Stimulated activated naive CD4-positive, alpha-beta T cell (primary cell): ENCODE measurements around the gene POLR2E.

Experiments used
- DNase-seq, 6 experiments: peaks; one replicate each; lab custom pipeline; 2025; lab: John Stamatoyannopoulos, UW

Gene POLR2E

DNA sequence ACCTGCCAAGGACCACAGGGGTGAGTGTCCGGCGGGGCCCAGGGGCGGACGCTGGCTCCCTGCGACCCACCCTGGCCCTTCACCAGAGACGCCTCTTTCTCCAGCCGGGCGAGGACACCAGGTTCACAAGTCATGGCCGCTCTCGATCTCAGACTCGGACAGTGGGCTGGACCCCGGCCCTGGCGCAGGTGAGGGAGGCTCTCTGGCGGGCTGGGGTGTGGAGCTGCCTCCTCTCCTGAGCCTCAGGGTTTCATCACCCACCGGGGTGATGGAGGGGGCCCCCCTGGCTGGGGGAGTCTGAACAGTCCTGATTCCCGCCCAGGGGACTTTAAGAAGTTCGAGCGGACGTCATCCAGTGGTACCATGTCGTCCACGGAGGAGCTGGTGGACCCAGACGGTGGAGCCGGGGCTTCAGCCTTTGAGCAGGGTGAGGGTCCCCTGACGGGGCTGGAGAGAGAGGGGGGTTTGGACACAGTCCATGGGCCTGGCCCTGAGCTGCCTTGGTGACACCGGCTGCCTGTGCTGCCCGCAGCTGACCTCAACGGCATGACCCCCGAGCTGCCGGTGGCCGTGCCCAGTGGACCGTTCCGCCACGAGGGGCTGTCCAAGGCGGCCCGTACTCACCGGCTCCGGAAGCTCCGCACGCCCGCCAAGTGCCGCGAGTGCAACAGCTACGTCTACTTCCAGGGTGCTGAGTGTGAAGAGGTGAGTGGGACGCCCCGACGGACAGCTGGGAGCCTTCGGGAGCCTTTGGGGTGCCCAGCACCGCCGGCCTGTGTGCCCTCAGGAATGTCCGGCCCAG, 14.6 kb downstream of the POLR2E start:
- no peak for DNase-seq

DNA sequence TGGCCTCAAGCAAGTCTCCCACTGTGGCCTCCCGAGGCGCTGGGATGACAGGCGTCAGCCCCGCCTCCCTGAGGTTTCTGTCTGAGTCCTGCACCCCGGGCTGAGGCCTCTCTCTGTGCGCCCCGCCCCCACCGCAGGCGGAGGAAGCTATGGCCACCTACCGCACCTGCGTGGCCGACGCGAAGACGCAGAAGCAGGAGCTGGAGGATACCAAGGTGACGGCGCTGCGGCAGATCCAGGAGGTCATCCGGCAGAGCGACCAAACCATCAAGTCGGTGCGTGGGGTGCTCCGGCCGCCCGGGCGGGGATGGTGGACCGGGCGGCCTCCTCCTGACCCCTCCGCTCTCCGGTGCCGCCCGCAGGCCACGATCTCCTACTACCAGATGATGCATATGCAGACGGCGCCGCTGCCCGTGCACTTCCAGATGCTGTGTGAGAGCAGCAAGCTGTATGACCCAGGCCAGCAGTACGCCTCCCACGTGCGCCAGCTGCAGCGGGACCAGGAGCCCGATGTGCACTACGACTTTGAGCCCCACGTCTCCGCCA, 15.5 kb downstream of the POLR2E start:
- DNase-seq = peak; percentile 39 to 64 (median 48)

DNA sequence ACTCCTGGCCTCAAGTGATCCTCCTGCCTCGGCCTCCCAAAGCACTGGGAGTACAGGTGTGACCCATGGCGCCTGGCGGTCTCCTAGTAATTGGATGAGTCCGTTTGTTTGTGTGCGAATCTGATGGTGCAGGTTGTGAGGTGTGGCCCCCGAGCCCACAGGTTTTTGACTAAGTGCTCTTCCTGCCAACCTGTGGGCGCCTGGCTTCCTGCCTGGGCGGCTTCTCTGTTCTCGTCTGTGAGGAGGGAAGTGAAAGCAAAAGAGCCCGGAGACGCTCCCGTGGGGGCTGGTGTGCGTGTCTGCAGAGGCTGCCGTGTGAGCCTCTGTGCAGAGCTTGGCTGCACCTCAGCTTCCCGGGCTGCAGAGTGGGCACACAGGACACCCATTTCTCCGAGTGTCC, 18.2 kb downstream of the POLR2E start:
- DNase-seq = peak; percentile 81 to 96 (median 92)

DNA sequence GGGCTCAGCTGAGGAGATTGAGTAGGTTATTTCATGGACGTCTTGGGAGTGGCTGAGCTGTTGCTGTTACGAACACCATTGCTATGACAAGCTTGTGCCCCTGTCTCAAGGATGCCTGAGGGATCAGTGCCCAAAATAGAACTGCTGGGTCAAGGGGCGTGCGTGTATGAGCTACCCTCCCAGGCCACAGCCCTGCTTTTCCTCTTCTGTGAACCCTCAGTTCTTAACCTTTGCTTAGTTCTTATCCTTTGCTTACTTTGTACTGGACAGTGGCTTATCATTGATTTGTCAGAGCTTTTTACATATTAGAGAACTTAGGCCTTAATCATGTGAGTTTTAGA, 19.2 kb downstream of the POLR2E start:
- peak in 3 of 6 experiments; percentile 50 to 65 (median 52) for DNase-seq

DNA sequence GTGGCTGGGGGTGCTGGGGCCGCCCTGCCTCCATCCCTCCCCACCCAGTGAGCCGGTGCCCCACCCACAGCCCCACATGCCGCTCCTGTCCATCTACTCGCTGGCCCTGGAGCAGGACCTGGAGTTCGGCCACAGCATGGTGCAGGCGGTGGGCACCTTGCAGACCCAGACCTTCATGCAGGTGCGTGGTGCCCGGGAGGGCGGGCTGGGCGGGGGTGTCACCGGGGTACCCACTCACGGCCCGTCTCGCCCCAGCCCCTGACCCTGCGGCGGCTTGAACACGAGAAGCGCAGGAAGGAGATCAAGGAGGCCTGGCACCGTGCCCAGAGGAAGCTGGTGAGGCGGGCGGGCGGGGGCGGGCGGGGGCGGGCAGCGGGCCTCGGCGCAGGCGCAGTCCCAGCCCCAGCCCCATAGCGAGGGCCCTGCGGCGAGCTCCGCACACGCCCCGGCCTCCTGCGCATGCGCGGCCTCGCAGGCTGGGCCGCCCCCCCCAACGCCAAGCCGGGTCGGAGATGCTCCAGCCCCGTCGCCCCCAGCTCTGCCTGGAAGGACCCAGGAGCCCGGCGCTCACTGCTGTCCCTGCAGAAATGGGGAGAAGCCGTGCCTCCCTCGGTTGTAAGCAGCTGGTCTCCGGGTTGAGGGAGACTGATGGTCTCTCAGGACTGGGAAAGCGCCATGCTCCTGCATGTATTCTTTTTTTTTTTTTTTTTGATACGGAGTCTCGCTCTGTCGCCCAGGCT, 20.5 kb downstream of the POLR2E start:
- peak; percentile 89 to 97 (median 95) for DNase-seq

DNA sequence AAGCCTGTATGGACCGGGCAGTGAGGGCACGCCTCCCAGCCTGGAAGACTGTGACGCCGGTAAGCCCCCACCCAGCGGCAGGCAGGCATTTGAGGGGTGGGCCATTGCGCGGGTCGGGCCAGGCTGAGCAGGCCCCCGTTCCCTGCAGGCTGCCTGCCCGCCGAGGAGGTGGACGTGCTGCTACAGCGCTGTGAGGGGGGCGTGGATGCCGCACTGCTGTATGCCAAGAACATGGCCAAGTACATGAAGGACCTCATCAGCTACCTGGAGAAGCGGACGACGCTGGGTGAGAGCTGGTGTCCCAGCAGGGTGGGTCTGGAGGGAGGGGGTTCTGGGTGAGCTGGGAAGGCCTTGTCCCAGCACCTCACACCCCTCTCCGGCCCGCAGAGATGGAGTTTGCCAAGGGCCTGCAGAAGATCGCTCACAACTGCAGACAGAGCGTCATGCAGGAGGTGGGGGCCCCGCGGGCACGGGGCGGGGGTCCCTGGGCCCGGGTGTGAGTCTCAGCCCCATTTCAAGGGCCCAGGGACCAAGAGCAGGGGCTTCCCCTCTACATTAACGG, 21.1 kb downstream of the POLR2E start:
- DNase-seq = peak in 3 of 6 experiments; percentile 39 to 79 (median 65)

DNA sequence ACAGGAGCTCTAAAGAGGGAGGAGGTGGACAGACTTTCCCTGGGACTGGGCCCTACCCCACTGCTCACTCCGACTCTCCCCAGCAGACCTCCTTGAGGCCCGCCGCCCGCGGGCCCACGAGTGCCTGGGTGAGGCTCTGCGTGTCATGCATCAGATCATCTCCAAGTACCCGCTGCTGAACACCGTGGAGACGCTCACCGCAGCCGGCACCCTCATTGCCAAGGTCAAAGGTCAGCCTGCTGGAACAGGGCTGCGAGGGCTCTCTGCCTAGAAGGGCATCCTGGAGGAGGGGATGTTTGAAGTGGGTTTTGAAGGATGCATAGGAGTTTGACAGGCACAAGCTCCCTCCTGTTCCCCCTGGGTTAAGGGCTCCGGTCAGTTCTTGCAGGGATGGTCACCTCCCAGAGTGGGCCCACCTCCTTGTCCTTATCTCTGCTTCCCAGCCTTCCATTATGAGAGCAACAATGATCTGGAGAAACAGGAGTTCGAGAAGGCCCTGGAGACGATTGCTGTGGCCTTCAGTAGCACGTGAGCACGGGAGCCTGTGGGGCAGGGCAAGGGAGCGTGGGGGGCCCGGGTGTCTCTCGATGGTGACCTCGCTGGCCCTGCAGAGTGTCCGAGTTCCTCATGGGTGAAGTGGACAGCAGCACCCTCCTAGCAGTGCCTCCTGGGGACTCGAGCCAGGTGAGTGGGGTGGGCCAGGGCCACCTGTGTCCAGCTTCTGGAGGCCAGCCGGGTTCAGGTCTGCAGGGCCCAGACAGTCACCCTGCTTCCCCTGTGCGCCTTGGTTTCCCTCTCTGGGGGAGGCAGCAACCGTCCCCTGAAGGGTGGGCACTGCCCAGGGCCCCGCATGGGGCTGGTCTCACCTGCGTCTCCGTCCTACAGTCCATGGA, 21.9 kb downstream of the POLR2E start:
- peak in 5 of 6 experiments; percentile 29 to 51 (median 39) for DNase-seq

DNA sequence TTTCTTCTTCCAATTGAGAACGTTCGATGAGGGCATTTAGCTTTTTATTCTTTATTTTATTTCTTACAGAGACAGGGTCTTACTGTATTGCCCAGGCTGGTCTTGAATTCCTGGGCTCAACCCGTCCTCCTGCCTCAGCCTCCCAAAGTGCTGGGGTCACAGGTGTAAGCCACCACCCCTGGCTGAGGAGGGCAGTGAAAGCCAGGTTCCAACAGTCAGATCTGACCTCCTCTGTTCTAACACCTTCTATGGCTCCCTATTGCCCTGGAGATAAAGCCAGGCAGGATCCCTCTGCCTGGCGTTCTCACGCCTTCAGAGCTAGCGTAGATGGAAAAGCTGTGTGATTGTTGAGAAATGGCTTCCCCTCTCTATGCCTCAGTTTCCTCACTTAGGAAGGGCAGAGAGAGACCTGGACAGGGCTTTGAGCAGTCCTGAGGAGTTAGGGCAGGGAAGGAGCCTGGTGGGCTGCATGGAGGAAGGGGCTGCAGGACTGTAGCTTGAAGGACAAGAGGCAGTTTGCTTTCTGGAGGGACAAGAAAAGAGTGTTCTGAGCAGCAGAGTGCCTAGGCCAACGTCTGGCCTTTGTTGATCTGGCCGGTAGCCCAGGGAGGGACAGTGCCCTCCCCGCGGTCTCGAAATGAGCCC, 22.7 kb downstream of the POLR2E start:
- DNase-seq = no peak

DNA sequence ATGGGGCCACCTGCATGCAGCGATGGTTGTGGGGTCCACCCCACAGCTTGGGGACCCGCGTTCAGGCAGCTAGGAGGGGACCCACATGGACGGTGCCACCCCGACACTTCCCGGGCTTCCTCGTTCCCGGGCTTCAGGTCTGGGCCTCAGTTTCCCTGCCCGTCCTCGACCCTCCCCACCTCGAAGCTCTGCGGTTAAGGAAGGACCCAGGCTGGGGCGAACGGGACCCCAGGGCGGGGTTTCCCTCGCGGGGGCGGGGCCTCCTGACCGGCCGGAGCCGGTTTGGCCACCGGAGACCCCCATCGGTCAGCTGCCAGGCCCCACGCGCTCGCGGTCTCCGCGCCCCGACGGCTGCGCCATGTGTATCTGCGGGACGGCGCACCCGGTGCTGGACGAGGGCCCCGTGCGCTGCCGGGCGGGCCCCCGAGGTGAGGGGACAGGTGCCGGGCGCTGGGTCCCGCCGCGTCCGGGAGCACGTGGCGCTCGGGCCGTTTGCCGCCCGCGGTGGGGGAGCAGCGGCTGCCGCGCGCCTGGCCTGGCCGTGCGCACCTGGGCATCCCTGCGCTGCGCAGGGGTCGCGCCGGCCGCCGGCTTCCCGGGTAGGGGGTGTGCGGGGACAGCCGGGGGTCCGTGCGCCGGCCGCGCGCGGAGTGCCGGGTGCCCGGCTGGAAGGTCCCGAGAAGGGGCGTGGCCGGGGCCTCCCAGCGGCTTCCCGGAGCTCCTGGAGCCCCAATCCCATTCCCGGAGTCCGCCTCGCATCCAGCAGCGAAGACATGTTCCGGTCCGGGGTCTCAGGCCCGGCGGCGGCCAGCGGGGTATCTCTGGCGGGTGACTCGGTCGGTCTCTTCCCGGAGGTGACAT, 24.0 kb downstream of the POLR2E start:
- DNase-seq = no peak

DNA sequence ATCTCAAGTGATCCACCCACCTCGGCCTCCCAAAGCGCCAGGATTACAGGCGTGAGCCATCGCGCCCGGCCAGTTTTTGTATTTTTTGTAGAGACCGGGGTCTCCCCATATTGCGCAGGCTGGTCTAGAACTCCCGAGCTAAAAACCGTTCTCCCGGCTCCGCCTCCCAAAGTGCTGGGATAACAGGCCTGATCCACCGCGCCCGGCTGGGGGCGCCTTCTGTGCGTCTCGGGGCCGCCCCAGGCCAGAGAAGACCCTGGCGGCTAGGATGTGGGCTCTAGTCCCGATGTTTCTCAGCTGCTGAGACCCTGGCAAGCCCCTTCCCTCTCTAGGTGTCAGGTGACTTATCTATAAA, 24.6 kb downstream of the POLR2E start:
- no peak for DNase-seq

DNA sequence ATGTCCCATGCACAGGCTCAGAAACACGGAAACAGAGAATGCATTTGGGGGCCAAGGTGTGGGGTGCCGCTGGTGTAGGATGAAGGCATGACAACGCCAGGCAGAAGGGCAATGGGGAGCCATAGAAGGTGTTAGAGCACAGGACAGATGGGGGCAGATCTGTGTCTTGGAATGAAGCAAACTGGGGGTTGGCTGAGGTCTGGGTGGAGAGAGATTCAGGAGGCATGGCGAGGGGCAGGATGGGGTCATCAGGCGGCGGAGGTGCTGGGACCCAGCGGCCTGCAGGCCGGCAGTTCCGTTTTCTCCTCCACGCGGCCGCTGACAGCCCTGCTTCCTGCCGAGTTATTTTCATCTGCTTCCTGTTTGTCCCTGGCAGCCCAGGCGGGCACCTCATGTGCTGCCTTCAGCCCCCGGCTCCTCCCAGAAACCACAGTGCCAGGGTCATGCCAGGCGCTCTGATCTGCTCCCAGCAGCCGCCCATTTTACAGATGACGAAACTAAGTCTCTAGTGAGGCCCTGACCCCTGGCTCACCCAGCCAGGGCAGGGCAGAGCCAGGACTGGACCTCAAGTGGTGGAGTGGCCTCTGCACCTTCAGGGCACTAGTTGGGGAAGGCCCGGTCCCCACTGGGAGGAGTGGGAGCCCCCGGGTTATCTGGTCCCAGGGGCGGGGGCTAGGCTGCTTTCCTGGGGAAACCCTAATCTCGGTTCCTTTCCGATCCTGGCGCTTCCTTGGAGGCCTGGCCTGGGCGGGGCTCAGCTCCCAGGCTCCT, 26.0 kb downstream of the POLR2E start:
- DNase-seq = peak; percentile 39 to 77 (median 70)

DNA sequence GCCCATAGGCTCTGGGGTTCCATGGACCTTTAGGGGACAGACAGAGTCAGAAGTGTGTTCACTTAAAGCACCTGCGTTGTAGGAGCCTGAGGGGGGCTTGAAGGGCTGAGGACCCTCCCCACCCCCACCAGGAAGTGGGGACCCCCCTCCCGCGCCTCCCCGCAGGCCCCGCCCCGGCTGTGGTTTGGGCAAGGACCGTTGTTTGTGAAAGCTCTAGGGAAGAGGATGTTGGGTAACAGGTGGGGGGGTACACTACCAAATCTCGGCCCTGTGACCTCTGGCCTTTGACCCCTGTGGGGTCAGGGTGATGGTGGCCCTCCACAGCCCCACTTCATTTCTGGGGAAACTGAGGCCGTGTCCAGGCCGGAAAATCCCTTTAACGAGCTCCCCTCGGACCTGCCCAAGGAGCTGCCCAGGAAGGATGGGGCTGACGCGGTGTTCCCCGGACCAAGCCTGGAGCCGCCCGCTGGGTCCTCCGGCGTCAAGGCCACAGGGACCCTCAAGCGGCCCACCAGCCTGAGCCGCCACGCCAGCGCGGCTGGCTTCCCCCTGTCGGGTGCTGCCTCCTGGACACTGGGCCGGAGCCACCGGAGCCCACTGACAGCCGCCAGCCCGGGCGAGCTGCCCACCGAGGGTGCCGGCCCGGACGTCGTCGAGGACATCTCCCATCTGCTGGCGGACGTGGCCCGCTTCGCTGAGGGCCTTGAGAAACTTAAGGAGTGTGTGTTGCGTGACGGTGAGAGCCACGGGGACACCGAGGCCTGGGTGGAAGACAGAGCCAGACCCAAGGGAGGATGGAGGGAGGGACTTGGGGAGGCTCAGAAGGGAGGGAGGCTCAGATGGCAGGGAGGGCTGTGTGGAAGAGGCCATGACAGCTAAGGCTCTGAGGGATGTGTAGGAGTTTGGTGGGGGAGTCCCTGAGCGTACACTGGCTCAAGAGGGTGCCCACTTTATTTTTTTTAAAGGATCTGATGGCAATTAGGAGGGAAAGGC, 26.9 kb downstream of the POLR2E start:
- peak; percentile 57 to 85 (median 72) for DNase-seq

DNA sequence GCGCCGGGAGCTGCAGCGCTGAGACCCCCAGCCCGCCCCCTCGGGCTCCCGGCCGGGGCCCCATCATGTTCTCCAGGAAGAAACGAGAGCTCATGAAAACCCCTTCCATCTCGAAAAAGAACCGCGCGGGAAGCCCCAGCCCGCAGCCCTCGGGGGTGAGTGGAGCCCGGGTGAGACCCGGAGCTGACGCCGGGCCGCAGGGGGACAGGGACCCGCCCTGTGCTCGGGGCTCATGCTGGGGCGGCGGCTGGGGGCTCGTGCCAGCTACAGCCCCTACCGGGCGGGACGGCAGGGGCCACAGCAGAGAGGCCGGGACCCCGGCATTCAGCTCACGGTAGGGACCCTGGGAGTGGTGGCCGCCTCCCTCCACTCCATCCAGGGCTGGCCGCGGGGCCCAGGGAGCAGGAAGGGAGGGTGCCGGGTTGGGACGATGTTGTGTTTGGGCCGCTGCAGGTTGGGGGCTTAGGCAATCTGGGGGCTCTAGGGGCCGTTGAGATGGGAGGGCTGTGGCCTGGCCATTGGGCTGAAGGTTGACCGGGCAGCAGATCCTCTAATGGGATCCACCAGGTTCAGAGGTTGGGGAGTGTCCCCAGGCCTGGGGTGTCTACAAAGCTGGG, 27.7 kb downstream of the POLR2E start:
- peak; percentile 79 to 91 (median 85) for DNase-seq

DNA sequence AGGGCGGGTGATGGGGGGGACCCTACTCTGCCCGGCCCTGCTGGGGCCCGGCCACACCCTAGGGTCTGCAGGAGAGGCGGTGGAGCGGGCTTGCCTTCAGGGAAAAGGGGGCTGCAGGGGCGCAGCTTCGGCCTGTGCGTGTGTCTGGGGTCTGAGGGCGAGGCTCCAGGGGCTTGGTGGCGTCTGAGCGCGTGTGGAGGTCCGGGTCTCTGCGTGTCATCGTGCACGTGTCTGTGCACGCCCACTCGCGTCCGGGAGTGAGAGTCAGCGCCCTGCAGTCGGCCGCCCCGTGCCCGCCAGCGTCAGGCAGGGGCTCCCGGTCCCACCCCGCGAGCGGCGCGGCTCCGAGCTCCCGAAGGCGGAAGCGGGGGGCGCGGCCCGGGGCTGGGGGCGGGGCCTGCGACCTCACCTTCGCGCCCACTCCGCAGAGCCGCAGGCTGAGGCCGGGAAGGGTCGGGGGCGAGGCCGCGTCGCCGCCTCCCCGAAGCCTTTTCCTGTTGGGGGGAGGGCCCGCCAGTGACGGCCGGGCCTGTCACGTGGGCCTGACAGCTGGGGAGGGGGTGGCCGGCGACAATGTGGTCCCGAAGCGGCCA, 28.3 kb downstream of the POLR2E start, which contains the start of gene ARHGAP45:
TSS of gene ARHGAP45 (plus strand) at position 420 of the 593 bp plus-strand sequence. CDS start 239 bp downstream, outside the sequence.
- peak; percentile 76 to 91 (median 85) for DNase-seq

DNA sequence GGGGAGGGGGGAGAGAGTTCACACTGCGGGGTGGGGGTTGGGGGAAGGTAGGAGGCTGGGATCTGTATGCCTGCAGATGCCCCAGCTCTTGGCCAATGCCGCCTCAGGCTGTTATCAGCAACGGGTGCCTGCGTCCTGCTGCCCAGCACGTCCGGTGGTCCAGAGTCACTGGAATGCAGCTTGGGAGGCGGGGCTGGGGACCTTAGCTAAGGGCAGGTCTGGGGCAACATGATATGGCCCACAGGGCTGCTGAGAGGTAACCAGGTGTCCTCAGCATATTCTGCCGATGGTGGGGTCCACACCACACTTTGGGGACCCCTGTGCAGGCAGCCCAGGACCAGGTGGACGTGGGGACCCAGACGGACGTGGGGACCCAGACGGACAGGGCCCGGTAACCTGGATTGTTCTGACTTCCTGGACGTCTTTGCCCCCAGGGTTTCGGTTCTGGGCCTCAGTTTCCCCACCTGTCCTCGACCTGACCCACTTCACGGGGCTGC, 28.9 kb downstream of the POLR2E start:
- DNase-seq = peak in 1 of 6 experiments; percentile 25

DNA sequence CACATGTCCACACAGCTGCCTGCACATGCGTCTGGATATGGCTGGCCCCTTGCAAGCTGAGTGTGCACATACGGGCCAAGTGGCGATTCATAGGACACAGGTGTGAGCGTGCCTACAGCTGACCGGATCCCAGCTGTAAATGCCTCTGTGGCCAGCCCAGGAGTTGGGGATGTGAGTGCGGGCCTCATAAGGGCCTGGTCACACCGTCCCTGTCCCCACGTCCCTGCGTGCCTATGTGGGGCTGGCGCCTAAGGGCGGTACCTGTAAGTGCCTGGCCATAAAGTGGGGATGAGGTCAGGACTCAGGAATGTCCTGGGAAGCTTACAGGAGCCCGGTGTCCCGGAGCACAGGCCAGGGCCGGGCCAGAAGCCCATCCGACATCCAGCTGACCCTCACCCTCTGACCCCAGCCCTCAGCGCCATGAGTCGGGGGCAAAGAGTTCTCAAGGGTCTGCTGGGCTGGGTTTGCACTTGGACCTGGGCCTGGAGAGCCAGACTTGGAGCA, 29.5 kb downstream of the POLR2E start:
- no peak for DNase-seq
